Loucy (cell line): Measurements from ENCODE around the gene HNF4A.

Experiments used
- H2AFZ ChIP-seq: fragments of 200-600 bp; sonication (generic); 2 replicates; pipeline ENCODE4 v1.6.0; 2016; ENCODE audit warnings: antibody characterized with exemption, mild to moderate bottlenecking, low read length, moderate library complexity
- H3F3A ChIP-seq: fragments of 200-600 bp; 2 replicates; pipeline ENCODE4 v1.6.0; 2016; ENCODE audit warnings: antibody characterized with exemption, low read depth, mild to moderate bottlenecking
- H3K27me3 ChIP-seq: fragments of 200-600 bp; sonication (generic); 2 replicates; pipeline ENCODE4 v1.6.1; 2014; ENCODE audit warnings: low read length, mild to moderate bottlenecking; ENCODE audit not compliant: insufficient read depth, poor library complexity, severe bottlenecking
- H3K36me3 ChIP-seq: fragments of 200-600 bp; sonication (generic); 2 replicates; pipeline ENCODE4 v1.6.1; 2016; ENCODE audit warnings: low read length; ENCODE audit not compliant: insufficient read depth
- H3K4me1 ChIP-seq: fragments of 200-600 bp; sonication (generic); 2 replicates; pipeline ENCODE4 v1.5.1; 2014; ENCODE audit warnings: low read length, mild to moderate bottlenecking; ENCODE audit not compliant: insufficient read depth, poor library complexity, severe bottlenecking
- H3K4me2 ChIP-seq: fragments of 200-600 bp; sonication (generic); 2 replicates; pipeline ENCODE4 v1.6.0; 2014; ENCODE audit warnings: antibody characterized with exemption, low read length, low read depth, mild to moderate bottlenecking; ENCODE audit not compliant: poor library complexity, severe bottlenecking
- H3K4me3 ChIP-seq: fragments of 200-600 bp; sonication (generic); 2 replicates; pipeline ENCODE4 v1.5.1; 2014; ENCODE audit warnings: low read length, mild to moderate bottlenecking, mixed read lengths; ENCODE audit not compliant: poor library complexity, severe bottlenecking
- H3K79me2 ChIP-seq: fragments of 200-600 bp; sonication (generic); 2 replicates; pipeline ENCODE4 v1.6.1; 2014; ENCODE audit warnings: low read length; ENCODE audit not compliant: insufficient read depth
- H3K9ac ChIP-seq: fragments of 200-600 bp; sonication (generic); 2 replicates; pipeline ENCODE4 v1.6.0; 2014; ENCODE audit warnings: mild to moderate bottlenecking, low read depth, low read length, moderate library complexity; ENCODE audit not compliant: poor library complexity, severe bottlenecking
- H3K9me2 ChIP-seq: fragments of 200-600 bp; sonication (generic); replicated peaks from 2 replicates; pipeline ENCODE4 v1.6.1; 2016; ENCODE audit warnings: low read depth, low read length, mixed read lengths
- H3K9me3 ChIP-seq: fragments of 200-600 bp; sonication (generic); 2 replicates; pipeline ENCODE4 v1.6.1; 2014; ENCODE audit warnings: mild to moderate bottlenecking, antibody characterized with exemption, low read length, low read depth; ENCODE audit not compliant: insufficient read depth
- H4K20me1 ChIP-seq: fragments of 200-600 bp; sonication (generic); 2 replicates; pipeline ENCODE4 v1.6.0; 2014; ENCODE audit warnings: antibody characterized with exemption, low read length, mild to moderate bottlenecking; ENCODE audit not compliant: insufficient read depth, poor library complexity, severe bottlenecking
- CTCF ChIP-seq: fragments of 200-600 bp; sonication (generic); conservative IDR thresholded peaks from 2 replicates; pipeline ENCODE4 v1.5.1; 2014; ENCODE audit warnings: mild to moderate bottlenecking, antibody characterized with exemption, low read length
- EZH2phosphoT487 ChIP-seq: fragments of 200-600 bp; IDR thresholded peaks from 2 replicates; pipeline ENCODE4 v1.6.1; 2018; ENCODE audit warnings: antibody characterized with exemption, mild to moderate bottlenecking, moderate library complexity, borderline replicate concordance

The HNF4A gene

GRCh38 chr20:44357020-44357419, 1.5 kb downstream of the HNF4A start:
- no peak overlapping the region for H3K4me3 ChIP-seq
- H2AFZ ChIP-seq = no peak overlapping the region
- H4K20me1 ChIP-seq = no peaks in the 10 kb centered on the region
- H3K4me2 ChIP-seq = no peak overlapping the region
- TF ChIP-seq EZH2phosphoT487 = no peak
- TF ChIP-seq CTCF = no peak
- H3K27me3 ChIP-seq = no peaks in the 10 kb centered on the region
- H3K9ac ChIP-seq = no peak overlapping the region
- H3K79me2 ChIP-seq = no peaks in the 10 kb centered on the region
- no peaks in the 10 kb centered on the region for H3K9me2 ChIP-seq
- no peaks in the 10 kb centered on the region for H3K9me3 ChIP-seq
- no peaks in the 10 kb centered on the region for H3F3A ChIP-seq
- H3K4me1 ChIP-seq = no peaks in the 10 kb centered on the region
- H3K36me3 ChIP-seq = no peaks in the 10 kb centered on the region

- H3K9me3 ChIP-seq = no peaks in the 10 kb centered on the region
- no peaks in the 10 kb centered on the region for H4K20me1 ChIP-seq
- no peaks in the 10 kb centered on the region for H3K79me2 ChIP-seq
- no peak overlapping the region for H3K9ac ChIP-seq
- TF ChIP-seq EZH2phosphoT487 = no peak
- no peak for TF ChIP-seq CTCF
- no peaks in the 10 kb centered on the region for H3K4me1 ChIP-seq
- H3K9me2 ChIP-seq = no peaks in the 10 kb centered on the region
- no peak overlapping the region for H3K4me3 ChIP-seq
- H3K27me3 ChIP-seq = no peaks in the 10 kb centered on the region
- no peaks in the 10 kb centered on the region for H3K36me3 ChIP-seq
- no peaks in the 10 kb centered on the region for H3F3A ChIP-seq
- H3K4me2 ChIP-seq = no peak overlapping the region
- no peak overlapping the region for H2AFZ ChIP-seq
These were observed 2.1 kb downstream of the HNF4A start for GRCh38 chr20:44357555-44358125.

DNA sequence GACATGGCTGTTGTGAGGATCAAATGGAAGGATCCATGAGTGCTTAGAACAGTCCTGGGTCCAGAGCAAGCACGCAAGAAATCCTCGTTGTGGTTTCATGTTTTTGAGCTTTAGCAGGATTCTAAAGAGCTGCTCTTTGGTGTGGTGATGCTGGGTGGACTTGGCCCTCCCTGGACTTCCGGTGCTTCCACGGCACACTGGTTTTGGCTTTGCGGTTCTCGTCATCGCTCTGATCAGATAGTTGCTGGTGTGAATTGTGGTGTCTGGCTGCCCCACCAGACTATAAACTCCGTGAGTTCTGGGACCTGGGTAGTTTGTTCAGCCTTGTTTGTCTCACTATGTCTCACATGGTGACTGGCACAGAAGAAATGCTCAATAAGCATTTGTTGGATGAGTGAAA, 3.3 kb downstream of the HNF4A start:
- no peaks in the 10 kb centered on the region for H4K20me1 ChIP-seq
- no peaks in the 10 kb centered on the region for H3F3A ChIP-seq
- H3K4me3 ChIP-seq = no peak overlapping the region
- H3K9me2 ChIP-seq = no peaks in the 10 kb centered on the region
- H3K9ac ChIP-seq = no peak overlapping the region
- no peak overlapping the region for H3K4me2 ChIP-seq
- no peaks in the 10 kb centered on the region for H3K36me3 ChIP-seq
- H3K79me2 ChIP-seq = no peaks in the 10 kb centered on the region
- no peaks in the 10 kb centered on the region for H3K9me3 ChIP-seq
- TF ChIP-seq EZH2phosphoT487 (no peak), CTCF (no peak)
- H2AFZ ChIP-seq = no peak overlapping the region
- no peaks in the 10 kb centered on the region for H3K4me1 ChIP-seq
- H3K27me3 ChIP-seq = no peaks in the 10 kb centered on the region
